Measurements from ENCODE around the gene NDUFB10.

GRCh38 chr16:1990101-1990350 lies 30.7 kb downstream of the NDUFB10 start:
- TF ChIP-seq CTCF (IDR thresholded peaks at IDR 0.05) (no peak), REST (IDR thresholded peaks at IDR 0.05; ENCODE audit: low read depth, low read length) (no peak), MEF2A (IDR thresholded peaks at IDR 0.05; ENCODE audit: borderline replicate concordance, low read depth) (no peak), EP300 (IDR thresholded peaks at IDR 0.05; ENCODE audit: borderline replicate concordance in 1 of 2, low read depth in 1 of 2, low read length in 1 of 2) (no peak), SIN3A (IDR thresholded peaks at IDR 0.05; ENCODE audit: borderline replicate concordance, low read depth, low read length) (no peak), TAF1 (IDR thresholded peaks at IDR 0.05; ENCODE audit: borderline replicate concordance, low read depth, low read length) (no peak), GABPA (IDR thresholded peaks at IDR 0.05; ENCODE audit: low read depth) (no peak)
